ENCODE measurements around the gene HLA-DOA.

HLA-DOA gene

DNA sequence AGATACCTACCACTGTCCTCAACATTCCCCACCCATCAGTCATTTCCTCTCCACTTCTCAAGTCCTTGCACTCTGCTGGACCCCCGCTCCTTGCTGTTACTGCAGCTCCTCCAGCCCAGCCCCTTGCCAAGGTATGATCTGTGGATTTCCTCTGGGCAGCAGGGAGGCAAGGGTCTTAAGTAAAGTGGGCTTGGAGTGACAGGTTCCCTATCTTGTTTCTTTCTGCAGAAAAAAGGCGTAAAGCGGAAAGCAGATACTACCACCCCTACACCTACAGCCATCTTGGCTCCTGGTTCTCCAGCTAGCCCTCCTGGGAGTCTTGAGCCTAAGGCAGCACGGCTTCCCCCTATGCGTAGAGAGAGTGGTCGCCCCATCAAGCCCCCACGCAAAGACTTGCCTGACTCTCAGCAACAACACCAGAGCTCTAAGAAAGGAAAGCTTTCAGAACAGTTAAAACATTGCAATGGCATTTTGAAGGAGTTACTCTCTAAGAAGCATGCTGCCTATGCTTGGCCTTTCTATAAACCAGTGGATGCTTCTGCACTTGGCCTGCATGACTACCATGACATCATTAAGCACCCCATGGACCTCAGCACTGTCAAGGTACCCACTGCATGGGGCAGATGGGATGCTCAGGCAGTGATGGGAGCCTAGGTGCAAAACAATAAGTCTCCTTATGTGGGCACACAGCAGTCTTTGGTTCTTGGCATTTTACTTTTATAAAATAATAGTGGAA lies 32.9 kb downstream of the HLA-DOA start:
- no peak for DNase-seq (ENCODE audit: low read depth)
- TF ChIP-seq, protein P1, sequence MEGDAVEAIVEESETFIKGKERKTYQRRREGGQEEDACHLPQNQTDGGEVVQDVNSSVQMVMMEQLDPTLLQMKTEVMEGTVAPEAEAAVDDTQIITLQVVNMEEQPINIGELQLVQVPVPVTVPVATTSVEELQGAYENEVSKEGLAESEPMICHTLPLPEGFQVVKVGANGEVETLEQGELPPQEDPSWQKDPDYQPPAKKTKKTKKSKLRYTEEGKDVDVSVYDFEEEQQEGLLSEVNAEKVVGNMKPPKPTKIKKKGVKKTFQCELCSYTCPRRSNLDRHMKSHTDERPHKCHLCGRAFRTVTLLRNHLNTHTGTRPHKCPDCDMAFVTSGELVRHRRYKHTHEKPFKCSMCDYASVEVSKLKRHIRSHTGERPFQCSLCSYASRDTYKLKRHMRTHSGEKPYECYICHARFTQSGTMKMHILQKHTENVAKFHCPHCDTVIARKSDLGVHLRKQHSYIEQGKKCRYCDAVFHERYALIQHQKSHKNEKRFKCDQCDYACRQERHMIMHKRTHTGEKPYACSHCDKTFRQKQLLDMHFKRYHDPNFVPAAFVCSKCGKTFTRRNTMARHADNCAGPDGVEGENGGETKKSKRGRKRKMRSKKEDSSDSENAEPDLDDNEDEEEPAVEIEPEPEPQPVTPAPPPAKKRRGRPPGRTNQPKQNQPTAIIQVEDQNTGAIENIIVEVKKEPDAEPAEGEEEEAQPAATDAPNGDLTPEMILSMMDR (IDR thresholded peaks at IDR 0.05; ENCODE audit: control insufficient read depth, insufficient read depth, low read depth, low read length, missing control alignments), result no peak
- H3K4me3 ChIP-seq (ENCODE audit: control insufficient read depth, low read depth, low read length), result peak overlapping the region; percentile 91

DNA sequence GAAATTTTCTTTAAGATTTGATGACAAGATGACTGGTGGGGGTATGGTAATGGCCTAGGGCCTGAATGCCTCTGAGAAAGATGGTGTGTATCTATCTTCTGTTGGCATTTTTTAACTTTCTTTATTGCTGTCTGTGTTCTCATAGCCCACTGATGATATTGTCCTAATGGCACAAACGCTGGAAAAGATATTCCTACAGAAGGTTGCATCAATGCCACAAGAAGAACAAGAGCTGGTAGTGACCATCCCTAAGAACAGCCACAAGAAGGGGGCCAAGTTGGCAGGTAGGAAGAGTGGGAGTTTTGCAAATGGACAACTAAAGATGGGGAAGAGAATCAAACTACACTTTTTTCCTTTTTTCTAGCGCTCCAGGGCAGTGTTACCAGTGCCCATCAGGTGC lies 33.5 kb downstream of the HLA-DOA start:
- H3K4me3 ChIP-seq (ENCODE audit: control insufficient read depth, low read depth, low read length), result peak overlapping the region; percentile 91
- no peak for DNase-seq (ENCODE audit: low read depth)
- TF ChIP-seq, protein P1 (IDR thresholded peaks at IDR 0.05; ENCODE audit: control insufficient read depth, insufficient read depth, low read depth, low read length, missing control alignments), result no peak

DNA sequence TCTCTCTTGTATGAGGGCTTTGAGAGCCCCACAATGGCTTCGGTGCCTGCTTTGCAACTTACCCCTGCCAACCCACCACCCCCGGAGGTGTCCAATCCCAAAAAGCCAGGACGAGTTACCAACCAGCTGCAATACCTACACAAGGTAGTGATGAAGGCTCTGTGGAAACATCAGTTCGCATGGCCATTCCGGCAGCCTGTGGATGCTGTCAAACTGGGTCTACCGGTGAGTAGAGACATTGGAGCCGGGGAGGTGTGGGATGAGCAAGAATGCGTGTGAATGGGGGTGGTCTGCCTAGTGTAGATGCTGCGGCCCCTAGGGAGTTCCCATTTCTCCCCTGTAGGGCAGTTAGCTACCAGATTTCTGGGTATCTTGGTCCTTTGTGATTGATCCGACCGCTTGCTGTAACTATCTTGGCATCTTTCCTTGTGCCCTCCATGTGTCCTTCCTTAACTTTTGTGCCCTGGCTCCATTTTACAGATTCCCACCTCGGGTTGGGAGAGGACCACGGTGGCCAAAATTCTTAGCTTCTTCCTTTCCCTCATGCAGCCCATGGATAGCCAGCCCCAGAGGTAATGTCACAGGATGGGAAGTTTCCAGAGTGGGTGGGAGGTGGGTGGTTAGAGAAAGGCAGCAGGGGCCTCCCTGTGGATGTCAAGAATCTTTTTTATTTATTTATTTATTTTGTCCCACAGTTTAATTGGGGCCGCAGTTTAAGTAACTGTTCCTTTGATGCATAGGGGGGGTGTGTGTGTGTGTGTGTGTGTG lies 34.7 kb downstream of the HLA-DOA start:
- DNase-seq (ENCODE audit: low read depth), result no peak
- TF ChIP-seq, protein P1 (IDR thresholded peaks at IDR 0.05; ENCODE audit: control insufficient read depth, insufficient read depth, low read depth, low read length, missing control alignments), result no peak
- peak overlapping the region; percentile 91 for H3K4me3 ChIP-seq (ENCODE audit: control insufficient read depth, low read depth, low read length)

DNA sequence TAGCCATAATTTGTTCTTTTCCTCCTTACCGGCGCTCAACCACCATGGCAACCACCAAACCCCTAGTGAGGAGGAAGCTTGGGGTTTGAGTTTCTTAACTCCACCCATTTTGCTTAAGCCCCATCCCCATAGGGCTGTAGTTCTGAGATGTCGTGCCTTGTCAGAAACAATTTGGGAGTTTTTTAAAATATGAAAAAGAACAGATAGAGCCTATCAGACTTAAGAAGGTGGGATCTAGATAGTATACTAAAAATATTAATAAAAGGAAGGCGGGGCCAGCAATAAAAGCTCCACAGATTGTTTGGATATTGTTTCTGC lies 35.4 kb downstream of the HLA-DOA start:
- no peak for DNase-seq (ENCODE audit: low read depth)
- H3K4me3 ChIP-seq (ENCODE audit: control insufficient read depth, low read depth, low read length), result peak overlapping the region; percentile 91
- TF ChIP-seq, protein P1 (IDR thresholded peaks at IDR 0.05; ENCODE audit: control insufficient read depth, insufficient read depth, low read depth, low read length, missing control alignments), result no peak

DNA sequence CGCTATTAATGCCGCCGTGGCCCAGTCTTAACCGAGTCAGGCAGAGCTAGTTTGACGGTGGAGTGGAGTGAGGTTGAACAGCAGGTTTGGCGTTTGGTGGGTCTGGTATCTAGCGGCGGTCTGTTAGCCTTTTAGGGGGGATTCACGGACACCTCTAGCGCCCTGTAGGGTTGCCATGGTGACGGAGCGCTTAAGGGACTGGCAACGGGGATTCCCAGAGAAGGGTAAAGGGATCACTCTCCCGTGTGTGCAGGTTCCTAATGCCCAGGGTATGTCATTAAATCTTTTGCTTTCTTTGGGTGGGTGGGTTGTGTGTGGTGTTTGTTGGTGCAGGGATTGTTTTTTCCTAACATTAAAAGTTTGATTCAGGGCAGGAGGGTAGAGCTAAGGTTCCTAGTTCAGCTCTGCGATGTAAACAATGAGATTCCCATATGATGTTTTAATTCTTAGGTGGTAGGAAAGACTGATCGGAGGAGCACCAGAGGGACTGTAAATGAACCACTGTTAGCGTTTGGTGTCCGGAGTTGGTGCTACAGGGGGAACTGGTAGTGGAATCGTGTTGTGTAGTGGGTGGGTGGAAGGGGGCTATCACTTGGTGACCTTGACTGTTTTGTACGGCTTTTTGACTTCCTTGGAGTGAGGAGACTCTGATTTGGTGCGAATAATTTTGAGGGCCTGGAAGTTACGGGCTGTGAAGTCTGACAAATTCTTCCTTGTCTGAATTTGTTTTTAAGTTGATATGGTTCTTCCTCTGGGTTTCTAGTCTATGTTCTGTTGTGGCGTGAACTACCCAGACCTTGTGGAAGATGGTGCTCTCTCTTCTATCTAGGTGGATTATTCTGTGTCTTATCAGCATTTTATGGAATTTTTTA lies 36.0 kb downstream of the HLA-DOA start:
- H3K4me3 ChIP-seq (ENCODE audit: control insufficient read depth, low read depth, low read length), result peak overlapping the region; percentile 91
- TF ChIP-seq, protein P1 (IDR thresholded peaks at IDR 0.05; ENCODE audit: control insufficient read depth, insufficient read depth, low read depth, low read length, missing control alignments), result no peak
- DNase-seq (ENCODE audit: low read depth), result no peak

DNA sequence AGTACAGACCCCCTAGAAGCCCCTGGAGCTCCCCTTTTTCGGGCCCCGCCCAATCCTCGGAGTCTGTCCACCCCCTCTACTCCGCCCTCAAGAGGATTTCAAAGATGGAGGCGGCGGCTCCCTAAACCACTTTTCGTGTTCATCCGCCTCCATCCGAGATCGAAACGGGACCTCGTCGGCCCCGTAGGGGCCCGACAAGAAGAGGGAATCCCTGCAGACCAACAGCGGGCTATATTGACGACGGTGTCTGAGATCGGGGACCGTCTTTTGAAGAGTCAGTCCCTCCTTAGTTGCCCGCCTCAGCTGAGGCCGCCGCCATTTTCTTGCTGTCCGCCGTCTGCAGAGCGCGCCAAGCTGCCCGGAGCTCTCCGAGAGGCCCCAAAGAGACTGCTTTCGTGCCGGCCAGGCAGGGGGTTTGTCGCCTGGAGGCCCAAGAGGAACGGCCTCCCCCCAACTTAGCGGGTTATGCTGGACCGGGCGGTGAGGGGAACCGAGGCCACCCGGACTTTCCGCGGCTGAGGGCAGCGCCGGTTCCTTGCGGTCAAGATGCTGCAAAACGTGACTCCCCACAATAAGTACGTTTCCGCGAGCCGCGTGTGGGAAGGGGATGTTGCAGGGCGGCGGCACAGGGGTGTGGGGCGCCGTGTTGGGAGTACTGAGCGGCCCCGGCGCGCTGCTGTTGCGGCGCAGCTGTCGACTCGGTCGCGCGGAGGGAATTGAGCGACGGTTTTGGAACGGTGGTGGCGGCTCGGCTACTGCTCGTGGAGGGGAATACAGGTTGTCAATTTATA lies 36.8 kb downstream of the HLA-DOA start:
- TF ChIP-seq, protein P1 (IDR thresholded peaks at IDR 0.05; ENCODE audit: control insufficient read depth, insufficient read depth, low read depth, low read length, missing control alignments), result no peak
- peak overlapping the region; percentile 91 for H3K4me3 ChIP-seq (ENCODE audit: control insufficient read depth, low read depth, low read length)
- no peak for DNase-seq (ENCODE audit: low read depth)

All from AG09309 (cell line).